GM03348 (cell line): Measurements from ENCODE around the gene TNFRSF6B.

Experiments used
- DNase-seq: peaks from one replicate; pipeline ENCODE4 v3.0.0; 2012; ENCODE audit warnings: low spot score

The TNFRSF6B gene

DNA sequence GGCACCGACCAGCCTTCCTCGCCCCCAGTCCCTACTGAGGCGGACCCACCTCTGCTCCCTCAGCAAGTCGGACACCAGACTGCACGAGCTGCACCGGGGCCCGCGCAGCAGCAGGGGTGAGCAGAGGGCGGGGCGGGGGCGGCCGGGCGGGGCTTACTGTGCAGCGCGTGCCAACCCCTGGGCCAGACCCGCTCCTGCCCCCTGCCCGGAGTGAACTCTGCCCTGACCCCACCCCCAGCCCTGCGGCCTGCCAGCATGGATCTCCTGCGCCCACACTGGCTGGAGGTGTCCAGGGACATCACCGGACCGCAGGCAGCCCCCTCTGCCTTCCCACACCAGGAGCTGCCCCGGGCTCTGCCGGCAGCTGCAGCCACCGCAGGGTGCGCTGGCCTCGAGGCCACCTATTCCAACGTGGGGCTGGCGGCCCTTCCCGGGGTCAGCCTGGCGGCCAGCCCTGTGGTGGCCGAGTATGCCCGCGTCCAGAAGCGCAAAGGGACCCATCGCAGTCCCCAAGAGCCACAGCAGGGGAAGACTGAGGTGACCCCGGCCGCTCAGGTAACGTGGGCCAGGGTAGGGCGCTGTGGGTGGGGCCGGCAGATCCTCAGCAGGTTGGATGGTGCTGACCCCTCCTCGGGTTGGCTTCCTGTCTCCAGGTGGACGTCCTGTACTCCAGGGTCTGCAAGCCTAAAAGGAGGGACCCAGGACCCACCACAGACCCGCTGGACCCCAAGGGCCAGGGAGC lies 41.7 kb downstream of the TNFRSF6B start:
- DNase-seq = no peak

DNA sequence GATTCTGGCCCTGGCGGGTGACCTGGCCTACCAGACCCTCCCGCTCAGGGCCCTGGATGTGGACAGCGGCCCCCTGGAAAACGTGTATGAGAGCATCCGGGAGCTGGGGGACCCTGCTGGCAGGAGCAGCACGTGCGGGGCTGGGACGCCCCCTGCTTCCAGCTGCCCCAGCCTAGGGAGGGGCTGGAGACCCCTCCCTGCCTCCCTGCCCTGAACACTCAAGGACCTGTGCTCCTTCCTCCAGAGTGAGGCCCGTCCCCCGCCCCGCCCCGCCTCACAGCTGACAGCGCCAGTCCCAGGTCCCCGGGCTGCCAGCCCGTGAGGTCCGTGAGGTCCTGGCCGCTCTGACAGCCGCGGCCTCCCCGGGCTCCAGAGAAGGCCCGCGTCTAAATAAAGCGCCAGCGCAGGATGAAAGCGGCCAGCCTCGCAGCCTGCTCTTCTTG lies 42.3 kb downstream of the TNFRSF6B start:
- DNase-seq = no peak

DNA sequence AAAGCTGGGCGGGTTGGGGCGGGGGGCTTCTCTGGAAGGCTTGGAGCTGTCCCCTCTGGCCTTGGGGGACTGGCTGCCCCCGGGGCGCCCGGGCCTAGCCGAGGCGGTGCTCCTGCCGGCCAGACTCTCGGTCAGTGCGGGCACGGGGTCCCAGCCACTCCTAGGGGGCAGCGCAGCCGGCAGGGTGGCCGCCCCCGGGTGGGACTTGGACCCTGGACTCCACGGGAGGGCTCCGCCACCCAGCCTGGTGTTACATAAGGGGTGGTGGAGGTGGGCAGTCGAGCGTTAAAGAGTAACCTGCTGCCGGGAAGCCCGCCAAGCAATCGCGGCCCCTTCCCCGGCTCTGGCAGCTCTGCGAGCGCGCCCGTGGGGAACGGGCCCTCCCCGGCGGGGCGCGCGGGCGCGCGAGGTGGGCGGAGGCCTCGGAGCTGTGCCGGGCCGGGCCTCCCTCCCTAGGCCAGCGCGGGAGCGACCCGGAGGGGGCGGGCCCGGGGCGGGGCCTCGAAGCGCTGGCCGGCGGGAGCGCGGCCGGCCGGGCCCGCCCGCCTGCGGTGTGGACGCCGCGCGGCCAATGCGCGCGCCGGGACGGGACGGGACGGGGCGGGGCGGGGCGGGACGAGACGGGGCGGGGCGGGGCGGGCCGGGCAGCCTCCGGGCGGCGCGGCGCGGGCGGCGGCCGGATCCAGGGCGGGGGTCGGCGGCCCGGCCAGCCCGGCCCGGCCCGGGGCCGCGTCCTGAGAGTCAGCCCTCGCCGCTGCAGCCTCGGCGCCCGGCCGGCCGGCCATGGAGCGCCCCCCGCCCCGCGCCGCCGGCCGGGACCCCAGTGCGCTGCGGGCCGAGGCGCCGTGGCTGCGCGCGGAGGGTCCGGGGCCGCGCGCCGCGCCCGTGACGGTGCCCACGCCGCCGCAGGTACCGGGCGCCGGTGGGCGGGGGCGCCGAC lies 42.9 kb downstream of the TNFRSF6B start, which contains the start of gene SLC2A4RG:
Gene SLC2A4RG (plus strand): TSS at position 647 of the 940 bp plus-strand sequence. CDS start 137 bp downstream, at position 784.
- peak; percentile 100 for DNase-seq

DNA sequence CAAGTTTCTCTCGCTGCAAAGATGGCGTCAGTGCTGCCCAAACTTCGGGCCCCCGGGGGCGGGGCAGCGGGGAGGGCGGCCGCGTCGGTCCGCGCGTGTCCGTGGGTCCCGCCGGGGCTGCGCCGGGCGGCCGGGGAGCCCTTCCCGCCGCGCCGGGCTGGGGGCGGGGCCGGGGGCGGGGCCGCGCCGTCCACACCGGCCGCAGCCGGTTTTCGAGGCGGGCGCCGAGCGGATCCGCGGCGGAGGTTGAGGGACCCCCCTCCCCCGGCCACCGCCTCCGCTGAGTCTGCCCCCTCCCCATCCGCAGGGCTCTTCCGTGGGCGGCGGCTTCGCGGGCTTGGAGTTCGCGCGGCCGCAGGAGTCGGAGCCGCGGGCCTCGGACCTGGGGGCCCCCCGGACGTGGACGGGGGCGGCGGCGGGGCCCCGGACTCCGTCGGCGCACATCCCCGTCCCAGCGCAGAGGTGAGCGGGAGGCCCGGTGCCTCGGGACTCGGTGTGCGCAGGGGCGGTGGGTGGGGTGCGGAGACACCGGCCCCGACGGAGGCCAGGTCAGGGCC lies 43.7 kb downstream of the TNFRSF6B start:
- peak; percentile 92 for DNase-seq

DNA sequence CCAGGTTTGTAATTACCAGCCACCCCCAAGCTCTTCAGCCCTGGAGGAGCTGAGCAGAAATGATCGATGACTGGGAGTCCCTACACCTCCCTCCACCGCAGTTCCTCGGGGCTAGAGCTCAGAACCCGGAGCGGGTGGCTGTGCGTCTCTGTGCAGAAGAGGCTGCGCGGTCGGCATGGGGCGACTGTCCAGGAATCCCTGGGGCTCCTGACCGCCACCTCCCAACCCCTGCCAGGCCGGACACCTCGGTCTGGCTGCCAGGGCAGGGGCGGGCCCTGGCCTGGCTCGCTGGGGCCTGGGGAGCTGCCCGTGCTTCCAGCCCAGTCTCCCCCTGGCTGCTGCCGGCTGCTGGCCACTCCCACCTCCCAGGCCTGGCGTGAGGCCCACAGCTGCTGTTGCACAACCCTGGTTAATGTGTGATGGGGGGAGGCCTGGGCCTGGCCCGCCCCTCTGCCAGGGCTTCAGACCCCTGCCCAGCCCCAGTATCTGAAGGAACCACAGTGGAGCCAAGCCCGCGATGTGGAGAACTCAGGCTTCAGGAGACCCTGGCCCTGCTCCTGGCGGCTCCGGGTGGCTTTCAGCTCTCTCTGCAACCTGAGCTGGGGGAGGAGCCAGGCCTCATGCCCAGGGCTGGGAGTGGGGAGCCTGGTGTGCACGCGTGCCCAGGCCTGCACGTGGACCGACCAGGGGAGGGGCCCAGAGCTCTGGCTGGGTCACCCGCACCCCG lies 44.3 kb downstream of the TNFRSF6B start:
- DNase-seq = peak; percentile 97

DNA sequence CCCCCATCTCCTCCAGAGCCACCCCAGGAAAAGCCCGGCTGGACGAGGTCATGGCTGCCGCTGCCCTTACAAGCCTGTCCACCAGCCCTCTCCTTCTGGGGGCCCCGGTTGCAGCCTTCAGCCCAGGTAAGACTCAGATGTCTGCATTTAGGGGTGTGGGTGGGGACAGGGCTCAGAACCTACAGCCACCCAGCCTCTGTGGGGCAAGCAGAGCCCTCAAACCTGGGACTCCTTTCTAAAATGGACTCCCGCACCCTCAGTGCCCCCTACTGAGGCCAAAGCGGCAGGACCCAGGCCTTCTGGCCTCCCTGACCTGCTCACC lies 44.9 kb downstream of the TNFRSF6B start:
- DNase-seq = no peak

DNA sequence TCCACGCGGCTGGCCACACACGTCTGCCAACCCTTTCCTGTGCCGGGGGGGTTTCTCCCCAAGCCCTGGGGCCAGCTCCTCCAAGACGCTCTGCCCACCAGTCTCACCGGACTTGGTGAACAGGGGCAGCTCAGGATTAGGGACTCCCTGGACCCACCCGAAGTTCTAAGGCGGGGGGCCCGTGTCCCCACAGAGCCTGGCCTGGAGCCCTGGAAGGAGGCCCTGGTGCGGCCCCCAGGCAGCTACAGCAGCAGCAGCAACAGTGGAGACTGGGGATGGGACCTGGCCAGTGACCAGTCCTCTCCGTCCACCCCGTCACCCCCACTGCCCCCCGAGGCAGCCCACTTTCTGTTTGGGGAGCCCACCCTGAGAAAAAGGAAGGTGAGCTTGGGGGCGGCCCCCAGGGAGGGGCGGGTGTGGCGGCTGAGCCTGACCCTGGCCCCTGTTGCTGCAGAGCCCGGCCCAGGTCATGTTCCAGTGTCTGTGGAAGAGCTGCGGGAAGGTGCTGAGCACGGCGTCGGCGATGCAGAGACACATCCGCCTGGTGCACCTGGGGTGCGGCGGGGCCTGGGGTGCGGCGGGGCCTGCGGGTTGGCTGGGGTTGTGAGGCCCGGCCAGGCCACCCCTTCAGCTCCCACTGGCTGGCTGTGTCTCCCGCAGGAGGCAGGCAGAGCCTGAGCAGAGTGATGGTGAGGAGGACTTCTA lies 45.4 kb downstream of the TNFRSF6B start:
- no peak for DNase-seq

DNA sequence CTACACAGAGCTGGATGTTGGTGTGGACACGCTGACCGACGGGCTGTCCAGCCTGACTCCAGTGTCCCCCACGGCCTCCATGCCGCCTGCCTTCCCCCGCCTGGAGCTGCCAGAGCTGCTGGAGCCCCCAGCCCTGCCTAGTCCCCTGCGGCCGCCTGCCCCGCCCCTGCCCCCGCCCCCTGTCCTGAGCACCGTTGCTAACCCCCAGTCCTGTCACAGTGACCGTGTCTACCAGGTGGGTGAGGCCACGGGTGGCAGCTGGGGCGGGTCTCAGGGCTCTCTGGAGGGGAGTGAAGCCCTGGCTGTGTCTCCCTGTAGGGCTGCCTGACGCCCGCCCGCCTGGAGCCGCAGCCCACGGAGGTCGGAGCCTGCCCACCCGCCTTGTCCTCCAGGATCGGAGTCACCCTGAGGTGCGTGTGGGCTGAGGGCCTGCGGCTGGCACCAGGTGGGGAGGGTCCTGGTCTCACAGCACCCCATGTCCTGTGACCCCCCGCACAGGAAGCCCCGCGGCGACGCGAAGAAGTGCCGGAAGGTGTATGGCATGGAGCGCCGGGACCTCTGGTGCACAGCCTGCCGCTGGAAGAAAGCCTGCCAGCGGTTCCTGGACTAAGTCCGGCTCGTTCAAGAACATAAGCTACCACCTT lies 46.1 kb downstream of the TNFRSF6B start:
- DNase-seq = no peak

DNA sequence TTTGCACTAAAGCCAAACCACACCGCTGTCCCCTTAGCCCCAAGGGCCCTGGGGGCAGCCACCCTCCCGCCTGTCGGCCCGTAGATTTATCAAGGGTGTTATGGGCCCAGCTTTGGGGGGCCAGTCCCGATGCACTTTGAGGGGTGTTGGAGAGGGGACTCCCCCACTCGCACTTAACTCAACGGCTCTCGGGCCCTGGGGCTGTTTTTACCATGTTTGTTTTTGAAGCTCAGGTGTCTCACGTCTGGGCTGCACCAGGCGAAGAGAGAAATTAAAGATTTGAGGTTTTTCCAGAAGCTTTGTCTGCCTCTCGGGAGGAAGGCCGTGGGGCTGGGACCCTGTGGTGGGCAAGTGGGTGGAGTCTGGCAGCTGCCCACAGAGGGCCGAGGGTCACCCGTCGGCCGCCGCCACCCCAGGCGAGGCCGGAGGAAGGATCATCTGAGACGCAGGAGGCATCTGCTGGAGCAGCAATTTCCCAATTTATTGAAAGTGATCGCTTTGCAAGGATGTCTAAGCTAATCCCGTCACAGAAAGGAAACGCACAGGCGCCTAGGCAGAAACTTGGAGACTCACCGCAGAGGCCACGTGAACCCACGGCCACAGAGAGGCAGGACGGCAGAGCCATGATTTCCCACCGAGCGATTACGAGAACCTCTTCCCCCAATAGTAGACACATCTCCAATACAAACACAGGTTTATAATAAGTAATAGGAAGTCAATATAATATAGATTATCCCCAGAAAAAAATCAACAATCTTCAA lies 46.9 kb downstream of the TNFRSF6B start:
- DNase-seq = no peak

DNA sequence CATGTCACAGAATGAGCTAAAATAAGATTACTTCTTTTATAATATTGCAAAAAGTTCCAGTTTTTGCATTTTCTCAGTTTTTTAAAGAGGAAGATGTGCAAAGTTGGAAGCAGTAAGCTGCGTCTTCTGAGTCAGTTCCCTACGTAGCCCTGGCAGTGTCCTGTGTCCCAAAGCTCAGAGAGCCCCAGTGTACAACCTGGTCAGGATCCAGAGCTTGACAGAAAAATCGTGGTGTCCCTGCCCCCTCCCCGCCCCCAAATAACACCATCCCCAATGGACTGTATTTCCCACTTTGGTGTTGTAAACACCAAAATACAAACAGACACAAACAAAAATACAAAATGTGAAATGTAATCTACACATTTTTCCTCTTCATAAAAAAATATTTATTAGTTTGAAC lies 47.7 kb downstream of the TNFRSF6B start:
- no peak for DNase-seq

DNA sequence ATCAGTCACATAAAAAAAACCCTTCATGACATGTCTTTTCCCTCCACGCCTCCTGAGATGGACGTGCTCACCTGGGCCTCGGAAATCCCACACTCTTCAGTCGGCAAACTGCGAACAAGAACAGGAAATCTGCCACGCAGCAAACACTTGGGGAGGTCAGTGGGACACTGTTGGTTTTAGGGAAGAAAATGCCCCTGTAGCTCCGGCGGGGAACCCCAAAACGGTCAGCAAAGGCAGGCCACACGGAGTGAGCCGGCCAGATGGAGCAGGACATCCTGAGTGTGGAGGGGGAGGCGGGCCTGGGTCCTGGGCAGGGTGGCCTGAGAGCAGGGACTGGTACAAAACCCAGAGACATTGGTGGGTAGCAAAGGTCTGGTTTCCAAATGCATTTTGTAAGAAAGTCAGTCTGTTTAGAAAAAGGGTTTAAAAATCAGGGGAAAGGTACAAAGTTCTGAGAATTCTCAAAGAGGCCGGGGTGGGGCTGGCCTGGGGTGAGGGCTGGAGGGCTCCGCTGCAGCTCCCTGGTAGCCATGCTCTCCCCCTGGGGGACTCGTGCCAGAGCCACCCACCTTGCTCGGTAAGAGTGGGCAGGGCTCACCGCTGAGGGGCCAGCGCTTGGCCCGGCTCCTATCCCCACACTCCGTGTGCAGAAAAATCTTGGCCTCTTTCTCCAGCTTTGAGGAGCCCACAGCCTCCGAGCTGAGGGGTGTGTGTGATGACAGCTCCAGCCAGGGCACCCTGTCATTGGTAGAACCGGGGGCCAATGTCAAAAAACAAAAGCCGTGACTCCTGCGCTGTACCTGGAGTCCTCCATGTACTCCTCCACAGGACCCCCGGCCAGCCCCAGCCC lies 48.3 kb downstream of the TNFRSF6B start:
- DNase-seq = peak; percentile 5

DNA sequence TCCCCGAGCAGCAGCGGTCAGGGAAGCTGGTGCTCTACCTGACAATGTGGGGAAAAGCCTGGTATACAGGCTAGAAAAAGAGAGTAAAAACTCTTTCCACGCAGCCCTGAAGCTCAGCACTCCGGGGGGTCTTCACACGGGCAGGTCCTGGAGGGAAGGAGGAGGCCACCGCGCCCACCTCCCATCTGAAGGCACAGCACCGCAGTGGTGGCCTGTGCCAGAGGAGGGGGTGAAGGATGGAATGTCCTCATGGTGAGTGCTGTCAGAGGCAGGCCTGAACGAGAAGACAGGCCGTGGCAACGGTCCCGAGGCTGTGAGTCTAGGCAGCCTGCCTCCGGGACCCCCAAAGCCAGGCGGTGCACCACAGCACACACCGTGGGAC lies 49.0 kb downstream of the TNFRSF6B start:
- DNase-seq = no peak

DNA sequence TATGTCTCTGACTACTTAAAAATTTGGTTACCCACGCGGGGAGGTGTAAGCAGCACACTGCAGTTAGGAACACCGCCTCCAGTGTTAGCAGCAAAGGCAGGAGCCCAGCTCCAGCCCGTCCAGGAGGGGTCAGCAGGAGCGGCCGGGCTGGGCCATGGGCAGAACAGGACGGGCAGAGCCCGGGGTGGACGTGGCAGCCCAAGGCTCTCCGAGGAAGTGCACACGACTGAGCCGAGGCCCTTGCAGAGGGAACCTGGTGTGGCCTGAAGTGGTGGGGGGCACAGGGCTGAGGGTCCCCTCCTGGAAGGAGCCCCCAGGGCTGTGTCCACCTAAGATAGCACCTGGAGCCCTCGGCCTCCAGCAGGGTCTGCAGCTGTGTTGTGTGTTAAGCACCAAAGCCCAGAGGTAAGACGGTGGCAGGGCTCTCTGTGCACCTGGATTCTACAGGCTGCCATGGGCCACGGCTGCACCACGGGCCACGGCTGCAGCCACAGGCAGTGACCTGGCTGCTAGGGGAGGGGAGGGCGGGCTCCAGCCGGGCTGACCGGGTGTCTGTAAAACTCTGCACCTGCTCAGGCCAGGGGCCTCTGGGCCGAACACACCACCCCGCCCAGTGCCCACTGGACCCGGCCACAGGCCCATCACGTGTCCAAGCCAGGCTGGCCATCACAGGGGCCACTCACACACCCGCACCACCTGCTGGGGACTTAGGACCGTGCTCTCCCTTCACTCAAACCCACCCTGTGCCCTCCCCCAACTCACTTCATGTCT lies 49.7 kb downstream of the TNFRSF6B start:
- DNase-seq = no peak

DNA sequence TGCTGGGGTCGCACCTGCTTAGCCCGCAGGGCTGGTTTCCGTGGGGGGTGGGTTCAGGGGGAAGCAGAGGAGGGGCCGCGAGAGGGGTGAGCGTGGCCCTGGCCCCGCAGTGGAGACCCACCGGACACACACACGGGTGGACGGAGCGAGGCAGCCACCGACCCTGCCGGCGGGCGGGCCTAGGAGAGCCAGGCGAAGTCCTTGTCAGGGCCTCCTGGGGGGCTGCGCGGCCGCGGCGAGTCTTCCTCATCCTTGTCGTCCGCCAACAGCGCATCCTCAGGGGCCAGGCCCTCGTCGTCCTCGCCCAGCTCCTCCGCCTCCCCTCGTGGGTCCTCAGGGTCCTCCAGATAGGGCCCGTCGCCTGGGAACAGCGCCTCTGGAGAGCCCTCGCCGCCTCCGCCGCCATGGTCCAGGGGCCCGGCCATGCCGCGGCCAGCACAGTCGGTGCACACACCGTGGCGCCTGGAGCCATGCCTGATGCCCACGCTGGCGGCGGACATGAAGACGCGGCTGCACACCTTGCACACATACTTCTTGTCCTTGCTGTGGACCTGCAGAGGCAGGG lies 50.4 kb downstream of the TNFRSF6B start:
- no peak for DNase-seq

DNA sequence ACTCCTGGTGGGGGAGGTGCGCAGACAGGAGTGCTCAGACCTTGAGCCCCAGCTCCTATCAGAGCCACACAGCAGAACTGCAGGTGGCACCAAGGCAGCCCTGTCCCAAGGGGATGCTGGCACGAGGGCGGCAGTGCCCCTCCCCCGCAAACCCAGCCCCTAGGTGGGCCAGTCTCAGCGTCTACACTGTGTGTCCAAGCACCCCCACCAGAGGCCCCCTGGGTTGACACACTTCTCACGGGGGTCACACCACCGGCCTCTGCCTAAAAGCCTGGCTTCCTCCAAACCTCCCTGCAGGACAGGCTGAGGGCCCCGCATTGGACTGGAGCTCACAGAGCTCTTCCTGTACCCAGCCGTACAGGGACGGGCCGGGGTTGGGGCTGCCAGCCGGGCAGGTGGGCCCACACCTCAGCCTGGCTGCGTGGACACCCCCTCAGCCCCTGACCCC lies 51.2 kb downstream of the TNFRSF6B start:
- no peak for DNase-seq
